ENCODE results near the gene MPG. TPM values are rescaled to one million over a fixed set of nuclear protein-coding genes. Genes with fewer than 3 reads are reported as not detected.

Gene MPG
- total and polyA plus RNA-seq, 7 donors: 52.2 to 118 (median 74.3) TPM

DNA sequence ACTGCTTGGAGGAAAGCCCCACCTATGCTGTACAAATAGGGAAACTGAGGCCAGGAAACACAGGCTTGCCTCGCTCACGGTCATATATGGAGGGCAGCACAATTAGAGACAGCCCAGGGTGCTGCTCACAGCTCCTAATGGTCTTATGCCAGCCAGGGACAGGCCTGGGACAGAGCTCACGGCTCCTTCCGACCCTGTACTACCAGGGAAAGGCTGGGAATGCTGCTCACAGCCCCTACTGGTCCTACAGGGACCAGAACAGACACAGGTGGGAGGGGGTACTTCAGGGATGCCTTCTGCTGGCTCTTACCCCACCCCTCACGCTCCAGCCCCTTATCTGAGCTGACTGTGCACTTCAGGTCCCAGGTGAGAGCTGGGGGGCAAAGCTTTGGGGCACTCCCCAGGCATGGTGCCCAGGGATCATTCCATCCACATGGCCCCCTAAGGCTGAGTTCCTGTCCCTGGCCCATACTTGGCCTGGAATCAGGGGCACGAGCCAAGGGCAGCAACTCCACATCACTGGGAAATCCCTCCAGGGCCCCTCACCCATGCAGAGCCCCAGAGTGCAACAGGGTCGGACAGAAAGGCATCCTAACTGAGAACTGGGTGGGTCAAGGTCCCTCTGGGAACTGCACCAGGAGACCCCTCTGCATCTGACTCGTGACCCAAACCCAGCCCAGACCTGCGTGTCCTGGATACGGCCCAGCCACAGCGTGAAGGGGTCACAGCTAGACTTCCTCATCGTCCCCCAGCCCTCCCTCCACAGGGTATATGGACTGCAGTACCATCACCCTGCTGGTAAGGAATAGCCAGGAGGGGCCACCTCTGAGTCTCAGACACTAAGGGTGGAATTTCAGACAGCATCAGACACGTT is 11.5 kb upstream of the MPG start:
- no peaks in the 10 kb centered on the region for H3K27me3 ChIP-seq
- H3K36me3 ChIP-seq: peaks cover 16 to 32% (median 23%) of the 10 kb centered on the region in 4 donors
- no peak for DNase-seq
- WGBS, 2 donors: 85 to 87% methylated on average over 13 of the region's 13 CpGs
- no peaks in the 10 kb centered on the region for H3K9me3 ChIP-seq
- intact Hi-C loops (cut with DNase I): no loop called here
- H3K4me1 ChIP-seq: peaks cover 0 to 58% (median 48%) of the 10 kb centered on the region in 4 donors
- H3K4me3 ChIP-seq: no peak overlapping the region
- H3K27ac ChIP-seq: peak overlapping the region; percentile 34 to 61 (median 54)
- no peak for TF ChIP-seq POLR2AphosphoS5 (IDR thresholded peaks at IDR 0.05)
- TF ChIP-seq, protein P1, sequence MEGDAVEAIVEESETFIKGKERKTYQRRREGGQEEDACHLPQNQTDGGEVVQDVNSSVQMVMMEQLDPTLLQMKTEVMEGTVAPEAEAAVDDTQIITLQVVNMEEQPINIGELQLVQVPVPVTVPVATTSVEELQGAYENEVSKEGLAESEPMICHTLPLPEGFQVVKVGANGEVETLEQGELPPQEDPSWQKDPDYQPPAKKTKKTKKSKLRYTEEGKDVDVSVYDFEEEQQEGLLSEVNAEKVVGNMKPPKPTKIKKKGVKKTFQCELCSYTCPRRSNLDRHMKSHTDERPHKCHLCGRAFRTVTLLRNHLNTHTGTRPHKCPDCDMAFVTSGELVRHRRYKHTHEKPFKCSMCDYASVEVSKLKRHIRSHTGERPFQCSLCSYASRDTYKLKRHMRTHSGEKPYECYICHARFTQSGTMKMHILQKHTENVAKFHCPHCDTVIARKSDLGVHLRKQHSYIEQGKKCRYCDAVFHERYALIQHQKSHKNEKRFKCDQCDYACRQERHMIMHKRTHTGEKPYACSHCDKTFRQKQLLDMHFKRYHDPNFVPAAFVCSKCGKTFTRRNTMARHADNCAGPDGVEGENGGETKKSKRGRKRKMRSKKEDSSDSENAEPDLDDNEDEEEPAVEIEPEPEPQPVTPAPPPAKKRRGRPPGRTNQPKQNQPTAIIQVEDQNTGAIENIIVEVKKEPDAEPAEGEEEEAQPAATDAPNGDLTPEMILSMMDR (IDR thresholded peaks at IDR 0.05): no peak
- no peak for TF ChIP-seq EP300 (IDR thresholded peaks at IDR 0.05)
- no peak for TF ChIP-seq POLR2A (IDR thresholded peaks at IDR 0.05)

DNA sequence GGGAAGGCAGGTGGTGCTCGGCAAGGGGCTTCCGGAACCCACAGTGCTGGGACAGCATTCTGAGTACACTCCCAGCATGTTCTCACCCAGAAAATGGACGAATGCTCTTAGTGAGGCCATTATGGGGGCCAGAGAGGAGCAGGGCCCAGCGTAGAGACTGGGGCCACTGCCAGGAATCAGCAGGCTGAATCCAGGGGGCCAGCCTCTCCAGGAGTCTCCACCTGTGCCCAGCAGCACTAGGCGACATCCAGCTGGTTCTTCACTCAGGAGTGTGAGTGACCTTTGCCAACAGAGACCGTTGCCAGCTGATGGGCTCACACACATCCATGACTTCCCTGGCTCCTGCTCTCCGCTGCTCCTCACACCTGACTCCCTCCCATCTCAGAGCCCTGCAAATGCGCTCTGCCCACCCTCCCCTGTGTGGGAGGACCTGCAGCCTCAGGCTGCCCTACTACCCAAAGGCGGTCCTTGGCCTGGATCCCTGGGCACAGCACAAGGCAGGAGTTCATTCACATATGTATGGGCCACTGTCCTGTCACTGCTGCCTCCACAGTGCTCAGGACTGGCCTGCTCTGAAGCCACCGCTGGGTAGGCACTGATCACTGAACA is 10.7 kb upstream of the MPG start:
- Histone ChIP-seq H3K4me1 (peaks cover 0 to 64% (median 50%) of the 10 kb centered on the region in 4 donors), H3K4me3 (no peak overlapping the region), H3K27me3 (no peaks in the 10 kb centered on the region), H3K27ac (peak overlapping the region; percentile 34 to 61 (median 54)), H3K36me3 (peaks cover 10 to 25% (median 18%) of the 10 kb centered on the region in 4 donors), H3K9me3 (no peaks in the 10 kb centered on the region)
- intact Hi-C loops (cut with DNase I): no loop called here
- TF ChIP-seq EP300 (IDR thresholded peaks at IDR 0.05) (no peak), POLR2AphosphoS5 (IDR thresholded peaks at IDR 0.05) (peak in 1 of 4 donors; percentile 32), POLR2A (IDR thresholded peaks at IDR 0.05) (no peak)
- 89 to 90% methylated on average over 10 of the region's 10 CpGs for WGBS, 2 donors
- no peak for DNase-seq

DNA sequence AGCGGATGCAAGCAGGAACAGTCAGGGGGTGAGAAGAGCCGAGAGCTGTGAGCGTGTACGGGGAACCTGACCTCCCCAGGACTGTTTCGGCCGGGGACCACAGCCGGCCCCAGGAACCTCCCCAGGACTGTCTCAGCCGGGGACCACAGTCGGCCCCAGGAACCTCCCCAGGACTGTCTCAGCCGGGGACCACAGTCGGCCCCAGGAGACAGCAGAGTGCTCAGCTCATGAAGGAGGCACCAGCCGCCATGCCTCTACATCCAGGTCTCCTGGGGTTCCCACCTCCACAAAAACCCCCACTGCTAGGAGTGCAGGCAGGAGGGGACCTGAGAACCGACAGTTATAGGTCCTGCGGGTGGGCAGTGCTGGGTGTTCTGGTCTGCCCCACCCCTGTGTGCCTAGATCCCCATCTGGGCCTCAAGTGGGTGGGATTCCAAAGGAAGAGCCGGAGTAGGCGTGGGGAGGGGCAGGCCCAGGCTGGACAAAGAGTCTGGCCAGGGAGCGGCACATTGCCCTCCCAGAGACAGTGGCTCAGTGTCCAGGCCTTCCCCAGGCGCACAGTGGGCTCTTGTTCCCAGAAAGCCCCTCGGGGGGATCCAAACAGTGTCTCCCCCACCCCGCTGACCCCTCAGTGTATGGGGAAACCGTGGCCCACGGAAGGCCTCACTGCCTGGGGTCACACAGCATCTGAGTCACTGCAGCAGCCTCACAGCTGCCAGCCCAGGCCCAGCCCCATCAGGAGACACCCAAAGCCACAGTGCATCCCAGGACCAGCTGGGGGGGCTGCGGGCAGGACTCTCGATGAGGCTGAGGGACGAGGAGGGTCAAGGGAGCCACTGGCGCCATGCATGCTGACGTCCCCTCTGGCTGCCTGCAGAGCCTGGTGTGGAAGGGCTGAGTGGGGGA is 9.9 kb upstream of the MPG start:
- TF ChIP-seq POLR2AphosphoS5 (IDR thresholded peaks at IDR 0.05): peak in 2 of 4 donors; percentile 18 to 36
- TF ChIP-seq, protein P1 (IDR thresholded peaks at IDR 0.05): no peak
- peaks cover 5 to 17% (median 10%) of the 10 kb centered on the region in 4 donors for H3K36me3 ChIP-seq
- H3K9me3 ChIP-seq: no peaks in the 10 kb centered on the region
- 83 to 92% methylated on average over 27 of the region's 27 CpGs for WGBS, 2 donors
- DNase-seq: peak; percentile 81
- H3K4me1 ChIP-seq: peaks cover 0 to 70% (median 56%) of the 10 kb centered on the region in 4 donors
- H3K4me3 ChIP-seq: no peak overlapping the region
- no peaks in the 10 kb centered on the region for H3K27me3 ChIP-seq
- intact Hi-C loops (cut with DNase I): no loop called here
- H3K27ac ChIP-seq: peak overlapping the region; percentile 34 to 61 (median 56)

DNA sequence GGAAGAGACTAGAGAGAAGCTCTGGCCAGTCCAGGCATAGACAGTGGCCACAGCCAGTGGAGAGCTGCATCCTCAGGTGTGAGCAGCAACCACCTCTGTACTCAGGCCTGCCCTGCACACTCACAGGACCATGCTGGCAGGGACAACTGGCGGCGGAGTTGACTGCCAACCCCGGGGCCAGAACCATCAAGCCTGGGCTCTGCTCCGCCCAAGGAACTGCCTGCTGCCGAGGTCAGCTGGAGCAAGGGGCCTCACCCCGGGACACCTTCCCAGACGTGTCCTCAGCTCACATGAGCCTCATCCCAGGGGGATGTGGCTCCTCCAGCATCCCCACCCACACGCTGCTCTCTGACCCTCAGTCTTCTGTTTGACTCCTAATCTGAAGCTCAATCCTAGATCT is 8.8 kb upstream of the MPG start:
- Histone ChIP-seq H3K27me3 (no peaks in the 10 kb centered on the region), H3K27ac (peak overlapping the region; percentile 34 to 61 (median 48)), H3K36me3 (peaks cover 0 to 6% (median 2%) of the 10 kb centered on the region in 4 donors), H3K4me1 (peaks cover 0 to 73% (median 65%) of the 10 kb centered on the region in 4 donors), H3K4me3 (no peak overlapping the region), H3K9me3 (no peaks in the 10 kb centered on the region)
- DNase-seq: no peak
- 73 to 82% methylated on average over 8 of the region's 8 CpGs for WGBS, 2 donors
- no peak for TF ChIP-seq POLR2A (IDR thresholded peaks at IDR 0.05)
- TF ChIP-seq EP300 (IDR thresholded peaks at IDR 0.05): no peak
- TF ChIP-seq POLR2AphosphoS5 (IDR thresholded peaks at IDR 0.05): no peak
- TF ChIP-seq, protein P1 (IDR thresholded peaks at IDR 0.05): no peak
- intact Hi-C loops (cut with DNase I): no loop called here

Data from sigmoid colon (tissue), 7 donors.